ENCODE data around the gene OR1D2. TPM values are rescaled to one million over a fixed set of nuclear protein-coding genes. Genes with fewer than 3 reads are reported as not detected.

Gene OR1D2
- polyA plus RNA-seq, 4 donors = not detected

Other genes starting within 250 kb of the OR1D2 start
- under 1 TPM in 1 of 4 donors, not detected in 3; 0.81 TPM for gene OR1D5, start 40.8 kb downstream of the OR1D2 start, polyA plus RNA-seq
- gene OR1G1, start 23.1 kb upstream of the OR1D2 start, polyA plus RNA-seq = not detected
- gene OR1A2, start 93.1 kb upstream of the OR1D2 start, polyA plus RNA-seq = not detected
- not detected for gene OR1A1, start 103.2 kb upstream of the OR1D2 start, polyA plus RNA-seq
- gene OR3A1, start 193.9 kb upstream of the OR1D2 start, polyA plus RNA-seq = not detected